Stimulated activated CD8-positive, alpha-beta memory T cell treated with anti-CD3 and anti-CD28 coated beads, Interleukin-12 subunit alpha, Interleukin-12 subunit beta, amount 100 ng/mL, for 1 hour (primary cell): Measurements from ENCODE around the gene TMEM156.
"Not testable (repeated sequence)": the region's sequence is repeated elsewhere in the genome, so short reads cannot be mapped to it uniquely, and the experiment has no call there.

Experiments used
- DNase-seq: peaks from one replicate; pipeline ENCODE4 v3.0.0-alpha.2; 2020; ENCODE audit warnings: low read depth

TMEM156 gene

GRCh38 chr4:38989487-38989886 is 42.7 kb downstream of the TMEM156 start:
- DNase-seq: no peak

GRCh38 chr4:38988353-38988752 is 43.9 kb downstream of the TMEM156 start:
- DNase-seq: not testable (repeated sequence)

- DNase-seq: no peak
Observed at GRCh38 chr4:38987491-38987890, 44.7 kb downstream of the TMEM156 start.

- DNase-seq: no peak
Observed at GRCh38 chr4:38985410-38986100, 46.7 kb downstream of the TMEM156 start.

- DNase-seq: no peak
Observed at GRCh38 chr4:38983787-38984598, 48.2 kb downstream of the TMEM156 start.

GRCh38 chr4:38983291-38983690 is 48.9 kb downstream of the TMEM156 start:
- DNase-seq: no peak

- DNase-seq: no peak
Observed at GRCh38 chr4:38982361-38983095, 49.7 kb downstream of the TMEM156 start.

GRCh38 chr4:38980903-38981676 is 51.1 kb downstream of the TMEM156 start:
- DNase-seq: no peak

GRCh38 chr4:38979511-38980230 is 52.5 kb downstream of the TMEM156 start:
- no peak for DNase-seq

GRCh38 chr4:38979081-38979480 is 53.1 kb downstream of the TMEM156 start:
- no peak for DNase-seq

- no peak for DNase-seq
Observed at GRCh38 chr4:38976308-38976707, 55.9 kb downstream of the TMEM156 start.

GRCh38 chr4:38968668-38969067 is 63.5 kb downstream of the TMEM156 start:
- no peak for DNase-seq

GRCh38 chr4:38967260-38968095 is 64.7 kb downstream of the TMEM156 start:
- no peak for DNase-seq

GRCh38 chr4:38965866-38966265 is 66.3 kb downstream of the TMEM156 start:
- no peak for DNase-seq

- no peak for DNase-seq
Observed at GRCh38 chr4:38964942-38965775, 67.0 kb downstream of the TMEM156 start.

- not testable (repeated sequence) for DNase-seq
Observed at GRCh38 chr4:38959248-38959647, 73.0 kb downstream of the TMEM156 start.

GRCh38 chr4:38958453-38959190 is 73.6 kb downstream of the TMEM156 start:
- DNase-seq: no peak

- DNase-seq: no peak
Observed at GRCh38 chr4:38957893-38958292, 74.3 kb downstream of the TMEM156 start.
